Glutamatergic neuron (in vitro differentiated cells): ENCODE measurements around the gene ACOXL. TPM values are rescaled to one million over a fixed set of nuclear protein-coding genes. Genes with fewer than 3 reads are reported as not detected.

ENCODE experiments used
- DNase-seq: peaks from one replicate; pipeline ENCODE4 v3.0.0; 2022
- H3K27ac Mint-ChIP-seq: one replicate; pipeline ENCODE4 v1.8.0; 2020; ENCODE audit warnings: mild to moderate bottlenecking, mixed read lengths, inconsistent platforms; ENCODE audit not compliant: unreplicated experiment
- H3K27me3 Mint-ChIP-seq: one replicate; pipeline ENCODE4 v1.8.0; 2020; ENCODE audit warnings: mild to moderate bottlenecking, moderate library complexity, mixed read lengths, inconsistent platforms; ENCODE audit not compliant: unreplicated experiment
- H3K36me3 Mint-ChIP-seq: one replicate; pipeline ENCODE4 v1.8.0; 2020; ENCODE audit warnings: mild to moderate bottlenecking, mixed read lengths, inconsistent platforms; ENCODE audit not compliant: unreplicated experiment
- H3K4me1 Mint-ChIP-seq: one replicate; pipeline ENCODE4 v1.8.0; 2020; ENCODE audit warnings: mild to moderate bottlenecking, low read depth, mixed read lengths, inconsistent platforms; ENCODE audit not compliant: unreplicated experiment
- H3K4me3 Mint-ChIP-seq: one replicate; pipeline ENCODE4 v1.8.0; 2020; ENCODE audit warnings: mild to moderate bottlenecking, mixed read lengths, inconsistent platforms; ENCODE audit not compliant: unreplicated experiment
- H3K9me3 Mint-ChIP-seq: one replicate; pipeline ENCODE4 v1.8.0; 2020; ENCODE audit warnings: mild to moderate bottlenecking, moderate library complexity, mixed read lengths, inconsistent platforms; ENCODE audit not compliant: unreplicated experiment
- CTCF ChIP-seq: fragments of 200-600 bp; sonication (generic); IDR thresholded peaks from one replicate; pipeline ENCODE4 v1.5.0; 2021; ENCODE audit not compliant: partially characterized antibody, unreplicated experiment
- total RNA-seq: library from RNA; stranded (reverse); fragmentation: NEBNext Ultra II Directional; extraction: Animal tissue kit (Norgen Biotek cat#: 25700); gene quantifications from one replicate; pipeline ENCODE4 v1.2.1, GENCODE V29; 2021; ENCODE audit not compliant: unreplicated experiment

The ACOXL gene
- total RNA-seq, 1 donor from 2014 or later, result 1.4 TPM

- DNase-seq, result no peak
- TF ChIP-seq CTCF, result no peak
- H3K9me3 Mint-ChIP-seq, result peaks cover 3% of the 10 kb centered on the region
- peaks cover 11% of the 10 kb centered on the region for H3K27me3 Mint-ChIP-seq
- peaks cover 20% of the 10 kb centered on the region for H3K4me1 Mint-ChIP-seq
- no peak overlapping the region for H3K4me3 Mint-ChIP-seq
- H3K27ac Mint-ChIP-seq, result no peak overlapping the region
- H3K36me3 Mint-ChIP-seq, result no peaks in the 10 kb centered on the region
Measured at GRCh38 chr2:110861616-110862260, 129.4 kb downstream of the ACOXL start.

DNA sequence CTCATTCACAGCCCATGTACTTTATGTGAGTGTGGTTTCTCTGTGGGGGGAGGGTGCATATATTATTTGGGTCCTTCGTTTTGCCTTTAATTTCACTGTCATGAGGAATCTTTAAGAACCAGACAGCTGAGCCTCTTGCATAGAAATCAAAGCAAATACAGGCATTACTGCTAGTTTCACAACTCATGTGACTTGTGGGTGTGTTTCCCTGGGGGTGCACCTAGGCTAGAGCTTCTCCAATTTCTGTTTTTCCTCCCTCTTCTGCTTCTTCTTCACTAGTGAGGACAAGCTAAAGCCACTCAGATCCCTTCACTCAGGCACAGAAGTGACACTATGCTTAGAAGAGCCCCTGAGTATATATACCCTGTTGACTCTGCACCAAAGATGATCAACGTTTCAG is 131.4 kb downstream of the ACOXL start:
- DNase-seq, result no peak
- Mint-ChIP-seq H3K27ac (no peak overlapping the region), H3K4me1 (peaks cover 14% of the 10 kb centered on the region), H3K27me3 (peaks cover 7% of the 10 kb centered on the region), H3K4me3 (no peak overlapping the region), H3K9me3 (no peaks in the 10 kb centered on the region), H3K36me3 (no peaks in the 10 kb centered on the region)
- no peak for TF ChIP-seq CTCF

- Mint-ChIP-seq H3K4me3 (no peak overlapping the region), H3K4me1 (peaks cover 10% of the 10 kb centered on the region), H3K9me3 (no peaks in the 10 kb centered on the region), H3K36me3 (no peaks in the 10 kb centered on the region), H3K27ac (no peak overlapping the region), H3K27me3 (peaks cover 6% of the 10 kb centered on the region)
- no peak for DNase-seq
- TF ChIP-seq CTCF, result no peak
Measured at GRCh38 chr2:110864176-110864575, 131.8 kb downstream of the ACOXL start.

- no peak for TF ChIP-seq CTCF
- Mint-ChIP-seq H3K27ac (no peak overlapping the region), H3K4me1 (peaks cover 8% of the 10 kb centered on the region), H3K36me3 (no peaks in the 10 kb centered on the region), H3K4me3 (no peak overlapping the region), H3K9me3 (no peaks in the 10 kb centered on the region), H3K27me3 (peaks cover 4% of the 10 kb centered on the region)
- no peak for DNase-seq
Measured at GRCh38 chr2:110864731-110865130, 132.4 kb downstream of the ACOXL start.

DNA sequence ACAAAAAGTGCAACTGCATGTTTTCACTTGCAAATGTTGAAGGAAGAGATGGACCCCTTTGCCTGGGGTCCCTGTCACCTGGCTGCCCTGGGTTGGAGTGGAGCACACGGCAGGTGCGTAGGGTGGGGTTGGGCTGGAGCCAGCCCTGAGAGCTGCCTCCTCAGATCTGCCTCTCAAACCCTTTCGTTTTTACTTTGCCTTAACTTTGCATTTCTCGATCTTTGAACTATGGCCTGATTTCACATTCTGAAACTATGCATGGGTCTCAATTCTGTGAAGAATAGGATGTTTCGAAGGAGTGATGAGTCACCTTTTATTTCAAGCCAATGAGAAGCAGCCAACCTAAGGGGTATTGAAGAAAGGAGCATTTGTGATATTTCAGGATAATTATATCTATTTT is 132.8 kb downstream of the ACOXL start:
- TF ChIP-seq CTCF, result no peak
- H3K4me1 Mint-ChIP-seq, result peaks cover 8% of the 10 kb centered on the region
- H3K9me3 Mint-ChIP-seq, result no peaks in the 10 kb centered on the region
- no peaks in the 10 kb centered on the region for H3K36me3 Mint-ChIP-seq
- no peak for DNase-seq
- no peak overlapping the region for H3K27ac Mint-ChIP-seq
- no peak overlapping the region for H3K4me3 Mint-ChIP-seq
- H3K27me3 Mint-ChIP-seq, result peaks cover 4% of the 10 kb centered on the region
